H1 (cell line): Measurements from ENCODE around the gene KLF16.

ENCODE experiments used
- EZH2 ChIP-seq: fragments of 200-600 bp; sonication (generic); IDR thresholded peaks from 2 replicates; pipeline ENCODE4 v1.7.1; 2012; ENCODE audit warnings: low read depth, mild to moderate bottlenecking, moderate library complexity, low read length, inconsistent platforms; ENCODE audit not compliant: severe bottlenecking
- TEAD4 ChIP-seq: IDR thresholded peaks from 2 replicates; pipeline ENCODE4 v1.6.1; 2012; ENCODE audit warnings: low read depth, low read length, inconsistent platforms, mixed read lengths
- TF ChIP-seq, protein P1 (sequence below), 3 experiments: IDR thresholded peaks; 1 replicate in 2 of 3; 2 replicates in 1 of 3; pipeline versions ENCODE4 v1.5.1 to v1.6.1; 2011; ENCODE audit warnings: low read length in 3 of 3, mild to moderate bottlenecking in 3 of 3, inconsistent platforms in 2 of 3, low read depth in 1 of 3, moderate library complexity in 1 of 3; ENCODE audit not compliant: insufficient read depth in 1 of 3; ENCODE audit errors: control extremely low read depth in 1 of 3

GRCh38 chr19:1858412-1859081, 4.8 kb downstream of the KLF16 start:
- no peak for TF ChIP-seq TEAD4
- TF ChIP-seq EZH2: no peak
- TF ChIP-seq, protein P1, sequence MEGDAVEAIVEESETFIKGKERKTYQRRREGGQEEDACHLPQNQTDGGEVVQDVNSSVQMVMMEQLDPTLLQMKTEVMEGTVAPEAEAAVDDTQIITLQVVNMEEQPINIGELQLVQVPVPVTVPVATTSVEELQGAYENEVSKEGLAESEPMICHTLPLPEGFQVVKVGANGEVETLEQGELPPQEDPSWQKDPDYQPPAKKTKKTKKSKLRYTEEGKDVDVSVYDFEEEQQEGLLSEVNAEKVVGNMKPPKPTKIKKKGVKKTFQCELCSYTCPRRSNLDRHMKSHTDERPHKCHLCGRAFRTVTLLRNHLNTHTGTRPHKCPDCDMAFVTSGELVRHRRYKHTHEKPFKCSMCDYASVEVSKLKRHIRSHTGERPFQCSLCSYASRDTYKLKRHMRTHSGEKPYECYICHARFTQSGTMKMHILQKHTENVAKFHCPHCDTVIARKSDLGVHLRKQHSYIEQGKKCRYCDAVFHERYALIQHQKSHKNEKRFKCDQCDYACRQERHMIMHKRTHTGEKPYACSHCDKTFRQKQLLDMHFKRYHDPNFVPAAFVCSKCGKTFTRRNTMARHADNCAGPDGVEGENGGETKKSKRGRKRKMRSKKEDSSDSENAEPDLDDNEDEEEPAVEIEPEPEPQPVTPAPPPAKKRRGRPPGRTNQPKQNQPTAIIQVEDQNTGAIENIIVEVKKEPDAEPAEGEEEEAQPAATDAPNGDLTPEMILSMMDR (IDR thresholded peaks at IDR 0.05; ENCODE audit: control extremely low read depth in 1 of 3, insufficient read depth in 1 of 3, low read depth in 1 of 3, low read length in 3 of 3): no peak
